ENCODE results near the gene SNAI3.
A peak's percentile ranks its signal among the peaks of the same experiment; 100 is the strongest.

Gene SNAI3

DNA sequence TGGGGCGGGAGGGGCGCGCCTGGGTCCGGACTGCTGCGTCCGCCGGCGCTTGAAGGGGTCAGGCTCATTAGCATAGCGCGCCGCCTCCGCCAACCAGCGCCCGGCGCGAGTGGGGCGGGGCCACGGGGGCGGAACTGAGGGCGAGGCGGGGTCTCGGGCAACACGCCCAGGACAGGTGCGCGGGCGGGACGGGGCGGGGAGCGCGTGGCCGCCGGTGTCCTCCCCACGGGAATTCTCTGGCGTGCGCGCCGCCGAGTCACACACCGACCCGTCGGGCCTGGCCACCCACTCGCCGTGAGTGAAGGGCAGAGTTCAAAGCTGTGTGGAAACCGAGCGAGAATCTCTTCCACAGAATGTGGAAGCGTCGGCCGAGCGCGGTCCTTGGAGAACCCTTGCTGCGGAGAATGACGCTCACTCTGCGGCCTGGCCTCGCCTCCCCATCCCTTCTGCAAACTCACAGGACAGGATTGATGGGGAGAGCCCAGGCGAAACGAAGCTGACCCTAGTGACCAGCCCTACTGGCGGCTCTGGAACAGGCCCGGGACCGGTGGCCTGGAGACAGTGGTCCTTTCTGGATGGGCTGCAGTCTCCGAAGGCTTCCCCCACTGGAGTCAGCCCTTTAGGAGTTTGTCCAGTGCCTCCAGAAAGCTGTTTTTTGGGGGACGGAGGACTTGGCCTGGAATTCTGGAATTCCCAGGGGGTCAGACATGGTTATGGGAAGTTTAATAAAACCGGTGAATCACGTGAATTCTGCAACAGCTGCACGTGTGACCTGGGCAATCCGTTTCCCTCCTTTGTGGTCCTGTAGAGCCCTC, at the start of gene SNAI3:
SNAI3 (minus strand) TSS at position 69 of the 815 bp plus-strand sequence. CDS start 101 bp downstream, outside the sequence.
- H3K4me1 ChIP-seq (ENCODE audit: control insufficient read depth, insufficient read depth, low read length): peaks cover 24% of the 10 kb centered on the region
- H3K9ac ChIP-seq (ENCODE audit: low read depth, low read length): 0 out of 2 replicates have a peak within 1 kb of the TSS, but pooled peaks have one; percentile 30
- no peak within 1 kb of the TSS for H3K27ac ChIP-seq (ENCODE audit: low read depth, low read length)
- no peaks in the 10 kb centered on the region for H3K9me3 ChIP-seq (ENCODE audit: control insufficient read depth, insufficient read depth, low read length)
- H3K36me3 ChIP-seq (ENCODE audit: control insufficient read depth, insufficient read depth, low read length): no peaks in the 10 kb centered on the region
- peaks cover 25% of the 10 kb centered on the region for H3K27me3 ChIP-seq (ENCODE audit: control insufficient read depth, insufficient read depth, low read length)
- H3K4me3 ChIP-seq (ENCODE audit: low read depth, low read length): peak within 1 kb of the TSS; percentile 87

DNA sequence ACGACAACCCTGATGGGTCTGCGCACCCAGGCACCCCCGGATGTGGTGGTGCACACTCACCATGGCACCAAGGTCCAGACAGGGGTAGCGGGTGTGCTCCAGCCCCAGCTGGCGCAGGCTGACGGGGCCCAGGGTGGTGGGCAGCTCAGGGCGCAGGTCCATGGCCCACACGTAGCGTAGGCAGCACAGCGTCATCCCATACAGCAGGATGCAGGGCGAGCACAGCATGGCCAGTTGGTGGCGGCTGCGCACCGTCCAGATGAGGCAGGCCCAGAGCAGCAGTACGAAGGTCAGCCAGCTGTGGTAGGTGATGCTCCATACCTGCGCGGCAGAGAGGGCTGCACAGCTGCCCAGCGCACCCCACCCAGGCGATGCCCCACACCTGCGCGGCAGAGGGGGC, 49.8 kb upstream of the SNAI3 start:
- Histone ChIP-seq H3K4me1 (ENCODE audit: control insufficient read depth, insufficient read depth, low read length) (no peaks in the 10 kb centered on the region), H3K9me3 (ENCODE audit: control insufficient read depth, insufficient read depth, low read length) (no peaks in the 10 kb centered on the region), H3K27me3 (ENCODE audit: control insufficient read depth, insufficient read depth, low read length) (no peaks in the 10 kb centered on the region), H3K4me3 (ENCODE audit: low read depth, low read length) (no peak overlapping the region), H3K27ac (ENCODE audit: low read depth, low read length) (no peak overlapping the region), H3K9ac (ENCODE audit: low read depth, low read length) (no peak overlapping the region), H3K36me3 (ENCODE audit: control insufficient read depth, insufficient read depth, low read length) (peaks cover 15% of the 10 kb centered on the region; the same call in 1 of the 2 replicates)

DNA sequence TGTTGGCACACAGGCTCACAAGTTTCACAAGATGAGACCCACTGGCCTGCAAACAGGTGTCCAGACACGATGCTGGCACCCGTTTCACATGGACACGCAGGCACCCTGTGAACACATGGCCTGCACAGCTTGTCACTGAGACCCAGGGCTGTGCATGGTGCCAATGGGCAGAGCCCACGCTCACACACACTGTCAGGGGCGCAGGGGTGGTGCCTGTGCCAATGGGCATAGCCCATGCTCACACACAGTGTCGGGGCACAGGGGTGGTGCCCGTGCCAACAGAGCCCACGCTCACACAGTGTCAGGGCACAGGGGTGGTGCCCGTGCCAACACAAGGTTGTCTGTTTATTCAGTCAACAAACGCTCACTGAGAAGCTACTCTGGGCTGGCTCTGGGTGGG, 49.3 kb upstream of the SNAI3 start:
- no peaks in the 10 kb centered on the region for H3K4me1 ChIP-seq (ENCODE audit: control insufficient read depth, insufficient read depth, low read length)
- H3K9me3 ChIP-seq (ENCODE audit: control insufficient read depth, insufficient read depth, low read length): no peaks in the 10 kb centered on the region
- no peak overlapping the region for H3K9ac ChIP-seq (ENCODE audit: low read depth, low read length)
- no peak overlapping the region for H3K27ac ChIP-seq (ENCODE audit: low read depth, low read length)
- H3K27me3 ChIP-seq (ENCODE audit: control insufficient read depth, insufficient read depth, low read length): no peaks in the 10 kb centered on the region
- H3K4me3 ChIP-seq (ENCODE audit: low read depth, low read length): no peak overlapping the region
- H3K36me3 ChIP-seq (ENCODE audit: control insufficient read depth, insufficient read depth, low read length): peaks cover 15% of the 10 kb centered on the region; the same call in 1 of the 2 replicates

DNA sequence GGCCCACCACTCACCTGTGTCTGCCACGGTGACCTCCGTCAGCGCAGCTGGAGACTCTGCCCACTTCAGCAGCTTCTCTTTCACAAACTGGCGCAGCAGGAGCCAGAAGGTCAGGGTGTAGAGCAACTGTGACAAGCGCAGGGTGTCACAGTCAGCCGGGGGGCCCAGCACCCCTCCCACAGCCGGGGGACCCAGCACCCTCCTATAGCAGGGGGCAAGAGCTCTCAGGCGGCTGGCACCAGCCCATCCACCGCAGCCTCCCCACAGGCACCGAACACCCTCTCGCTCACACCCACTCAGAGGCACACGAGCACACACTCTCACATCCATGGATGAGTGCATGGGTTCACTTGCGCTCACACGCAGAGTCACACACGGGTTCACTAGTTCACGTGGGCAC, 48.8 kb upstream of the SNAI3 start:
- Histone ChIP-seq H3K4me3 (ENCODE audit: low read depth, low read length) (no peak overlapping the region), H3K27ac (ENCODE audit: low read depth, low read length) (no peak overlapping the region), H3K9me3 (ENCODE audit: control insufficient read depth, insufficient read depth, low read length) (no peaks in the 10 kb centered on the region), H3K9ac (ENCODE audit: low read depth, low read length) (no peak overlapping the region), H3K36me3 (ENCODE audit: control insufficient read depth, insufficient read depth, low read length) (peaks cover 15% of the 10 kb centered on the region; the same call in 1 of the 2 replicates), H3K27me3 (ENCODE audit: control insufficient read depth, insufficient read depth, low read length) (no peaks in the 10 kb centered on the region), H3K4me1 (ENCODE audit: control insufficient read depth, insufficient read depth, low read length) (no peaks in the 10 kb centered on the region)

DNA sequence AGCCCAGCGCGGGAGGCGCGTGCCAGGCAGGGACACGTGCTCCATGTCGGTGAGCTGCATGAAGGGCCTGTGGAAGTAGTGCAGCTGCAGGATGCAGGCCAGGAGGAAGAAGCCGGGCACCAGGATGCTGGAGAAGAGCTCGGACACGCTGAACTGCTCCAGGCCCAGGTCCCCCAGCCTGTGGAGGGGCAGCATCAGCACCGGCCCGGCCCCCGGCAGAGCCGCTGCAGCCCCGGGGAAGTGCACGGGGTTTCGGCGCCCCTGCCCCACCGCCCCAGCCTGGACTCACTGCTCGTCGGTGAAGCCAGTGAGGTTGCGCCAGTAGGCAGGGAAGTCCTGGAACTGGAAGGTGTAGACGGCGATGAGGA, 48.0 kb upstream of the SNAI3 start:
- H3K9me3 ChIP-seq (ENCODE audit: control insufficient read depth, insufficient read depth, low read length): no peaks in the 10 kb centered on the region
- no peaks in the 10 kb centered on the region for H3K4me1 ChIP-seq (ENCODE audit: control insufficient read depth, insufficient read depth, low read length)
- H3K4me3 ChIP-seq (ENCODE audit: low read depth, low read length): no peak overlapping the region
- no peak overlapping the region for H3K9ac ChIP-seq (ENCODE audit: low read depth, low read length)
- no peaks in the 10 kb centered on the region for H3K27me3 ChIP-seq (ENCODE audit: control insufficient read depth, insufficient read depth, low read length)
- H3K27ac ChIP-seq (ENCODE audit: low read depth, low read length): no peak overlapping the region
- H3K36me3 ChIP-seq (ENCODE audit: control insufficient read depth, insufficient read depth, low read length): peaks cover 15% of the 10 kb centered on the region; the same call in 1 of the 2 replicates

DNA sequence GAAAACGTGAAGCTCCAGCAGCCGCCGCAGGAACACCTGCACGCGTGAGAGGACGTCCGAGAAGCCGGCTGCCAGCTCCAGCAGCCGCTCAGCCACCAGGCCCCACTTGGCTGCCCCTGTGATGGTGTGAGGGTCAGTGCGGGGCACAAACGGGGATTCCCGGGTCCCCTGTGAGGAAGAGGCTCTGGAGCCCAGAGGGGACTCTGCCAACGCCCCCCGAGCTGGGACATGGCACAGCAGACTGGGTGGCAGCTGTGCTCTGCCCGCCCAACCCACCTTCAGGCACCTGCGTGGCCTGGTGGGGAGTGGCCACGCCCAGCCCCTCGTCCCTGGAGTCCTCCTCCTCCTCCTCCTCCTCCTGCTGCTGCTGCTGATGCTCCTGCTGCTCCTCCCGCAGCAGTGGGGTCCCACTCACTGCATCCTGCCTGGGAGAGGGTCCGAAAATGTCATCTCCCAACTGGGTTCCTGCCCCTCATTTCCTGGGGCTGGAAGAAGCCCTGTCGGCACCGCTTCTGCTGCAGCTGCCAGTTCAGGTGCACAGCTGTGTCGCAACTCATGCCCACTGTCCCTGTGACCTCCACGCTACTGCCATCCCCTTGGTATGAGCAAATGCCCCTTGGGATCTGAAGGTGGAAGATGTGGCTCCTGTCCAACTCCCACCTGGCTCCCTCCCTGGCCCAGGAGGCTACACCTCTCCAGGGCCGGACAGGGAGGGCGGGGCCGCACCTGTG, 47.5 kb upstream of the SNAI3 start:
- H3K4me3 ChIP-seq (ENCODE audit: low read depth, low read length): no peak overlapping the region
- H3K36me3 ChIP-seq (ENCODE audit: control insufficient read depth, insufficient read depth, low read length): peaks cover 15% of the 10 kb centered on the region; the same call in 1 of the 2 replicates
- H3K9ac ChIP-seq (ENCODE audit: low read depth, low read length): no peak overlapping the region
- no peaks in the 10 kb centered on the region for H3K27me3 ChIP-seq (ENCODE audit: control insufficient read depth, insufficient read depth, low read length)
- H3K4me1 ChIP-seq (ENCODE audit: control insufficient read depth, insufficient read depth, low read length): no peaks in the 10 kb centered on the region
- no peaks in the 10 kb centered on the region for H3K9me3 ChIP-seq (ENCODE audit: control insufficient read depth, insufficient read depth, low read length)
- H3K27ac ChIP-seq (ENCODE audit: low read depth, low read length): no peak overlapping the region

DNA sequence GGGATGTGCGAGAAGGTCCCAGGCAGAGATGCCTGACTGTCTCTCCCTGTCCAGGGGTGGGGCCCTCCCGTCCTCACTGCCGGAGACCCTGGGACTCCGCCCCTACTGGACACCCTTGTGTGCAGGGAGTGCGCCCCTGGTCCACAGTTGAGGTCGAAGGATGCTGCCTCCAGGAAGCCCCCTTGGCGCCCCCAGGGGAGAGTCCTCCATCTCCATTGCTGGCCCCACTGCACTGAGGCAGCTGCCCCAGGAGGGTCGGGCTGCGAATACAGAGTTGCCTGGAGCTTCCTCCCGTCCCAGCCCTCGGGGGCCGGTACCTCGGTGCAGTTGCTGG, 46.6 kb upstream of the SNAI3 start:
- Histone ChIP-seq H3K27ac (ENCODE audit: low read depth, low read length) (no peak overlapping the region), H3K4me1 (ENCODE audit: control insufficient read depth, insufficient read depth, low read length) (no peaks in the 10 kb centered on the region), H3K9me3 (ENCODE audit: control insufficient read depth, insufficient read depth, low read length) (no peaks in the 10 kb centered on the region), H3K36me3 (ENCODE audit: control insufficient read depth, insufficient read depth, low read length) (peaks cover 15% of the 10 kb centered on the region; the same call in 1 of the 2 replicates), H3K27me3 (ENCODE audit: control insufficient read depth, insufficient read depth, low read length) (no peaks in the 10 kb centered on the region), H3K9ac (ENCODE audit: low read depth, low read length) (no peak overlapping the region), H3K4me3 (ENCODE audit: low read depth, low read length) (no peak overlapping the region)

DNA sequence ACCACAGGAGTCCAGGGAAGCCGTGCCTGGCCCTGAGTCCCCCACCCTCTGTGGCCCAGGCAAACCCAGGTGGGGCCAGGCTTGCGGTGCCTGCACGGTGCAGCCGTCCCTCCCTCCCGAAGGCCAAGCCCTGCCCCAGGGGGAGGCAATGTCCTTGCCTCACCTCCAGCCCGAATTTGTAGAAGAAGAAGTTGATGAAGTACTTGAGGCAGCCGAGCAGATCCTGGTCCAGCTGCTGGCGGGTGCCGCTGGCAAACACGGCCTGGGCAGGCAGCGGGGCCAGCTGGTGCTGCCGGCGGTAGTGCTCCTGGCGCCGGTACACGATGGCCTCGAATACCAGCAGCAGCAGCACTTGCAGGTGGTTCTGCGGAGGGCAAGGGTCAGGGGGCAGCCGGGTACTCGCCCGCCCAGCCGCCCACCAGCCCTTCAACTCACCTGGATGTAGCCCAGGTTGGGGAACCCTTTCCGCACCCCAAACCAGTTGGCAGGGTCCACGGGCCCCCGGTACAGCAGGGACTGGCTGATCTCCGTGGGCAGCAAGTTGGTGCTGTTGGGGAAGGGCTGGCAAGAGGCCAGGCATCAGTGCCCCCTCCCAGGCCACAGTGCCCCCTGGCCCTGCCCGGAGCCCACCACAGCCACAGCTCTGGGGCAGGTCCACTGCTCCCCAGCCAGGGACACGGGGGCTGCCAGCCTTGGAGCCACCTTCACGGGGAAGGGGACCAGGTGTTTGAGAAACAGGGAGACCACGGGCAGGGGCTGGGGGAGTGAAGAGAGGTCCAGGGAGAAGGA, 46.1 kb upstream of the SNAI3 start:
- H3K9me3 ChIP-seq (ENCODE audit: control insufficient read depth, insufficient read depth, low read length): no peaks in the 10 kb centered on the region
- H3K4me3 ChIP-seq (ENCODE audit: low read depth, low read length): no peak overlapping the region
- H3K27ac ChIP-seq (ENCODE audit: low read depth, low read length): no peak overlapping the region
- no peak overlapping the region for H3K9ac ChIP-seq (ENCODE audit: low read depth, low read length)
- no peaks in the 10 kb centered on the region for H3K4me1 ChIP-seq (ENCODE audit: control insufficient read depth, insufficient read depth, low read length)
- no peaks in the 10 kb centered on the region for H3K27me3 ChIP-seq (ENCODE audit: control insufficient read depth, insufficient read depth, low read length)
- peaks cover 20% of the 10 kb centered on the region; the same call in 1 of the 2 replicates for H3K36me3 ChIP-seq (ENCODE audit: control insufficient read depth, insufficient read depth, low read length)

DNA sequence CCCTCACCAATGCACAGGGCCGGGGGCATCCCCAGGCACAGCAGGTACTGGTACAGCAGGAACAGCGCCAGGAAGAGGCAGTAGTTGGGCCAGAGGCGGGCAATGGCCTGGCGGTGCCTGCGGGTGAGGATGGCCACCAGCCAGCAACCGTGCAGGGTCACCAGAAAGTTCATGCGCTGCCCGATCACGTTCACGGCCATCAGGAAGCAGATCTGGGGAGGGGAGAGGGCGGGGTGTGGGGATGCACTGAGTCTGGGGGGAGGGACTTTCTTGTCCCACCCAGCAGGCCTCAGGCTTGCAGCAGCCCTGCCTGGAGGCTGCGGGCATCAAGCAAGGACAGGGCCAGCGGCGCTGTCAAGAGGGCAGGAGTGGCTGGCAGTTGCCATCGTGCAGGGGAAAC, 45.4 kb upstream of the SNAI3 start:
- H3K27ac ChIP-seq (ENCODE audit: low read depth, low read length): no peak overlapping the region

DNA sequence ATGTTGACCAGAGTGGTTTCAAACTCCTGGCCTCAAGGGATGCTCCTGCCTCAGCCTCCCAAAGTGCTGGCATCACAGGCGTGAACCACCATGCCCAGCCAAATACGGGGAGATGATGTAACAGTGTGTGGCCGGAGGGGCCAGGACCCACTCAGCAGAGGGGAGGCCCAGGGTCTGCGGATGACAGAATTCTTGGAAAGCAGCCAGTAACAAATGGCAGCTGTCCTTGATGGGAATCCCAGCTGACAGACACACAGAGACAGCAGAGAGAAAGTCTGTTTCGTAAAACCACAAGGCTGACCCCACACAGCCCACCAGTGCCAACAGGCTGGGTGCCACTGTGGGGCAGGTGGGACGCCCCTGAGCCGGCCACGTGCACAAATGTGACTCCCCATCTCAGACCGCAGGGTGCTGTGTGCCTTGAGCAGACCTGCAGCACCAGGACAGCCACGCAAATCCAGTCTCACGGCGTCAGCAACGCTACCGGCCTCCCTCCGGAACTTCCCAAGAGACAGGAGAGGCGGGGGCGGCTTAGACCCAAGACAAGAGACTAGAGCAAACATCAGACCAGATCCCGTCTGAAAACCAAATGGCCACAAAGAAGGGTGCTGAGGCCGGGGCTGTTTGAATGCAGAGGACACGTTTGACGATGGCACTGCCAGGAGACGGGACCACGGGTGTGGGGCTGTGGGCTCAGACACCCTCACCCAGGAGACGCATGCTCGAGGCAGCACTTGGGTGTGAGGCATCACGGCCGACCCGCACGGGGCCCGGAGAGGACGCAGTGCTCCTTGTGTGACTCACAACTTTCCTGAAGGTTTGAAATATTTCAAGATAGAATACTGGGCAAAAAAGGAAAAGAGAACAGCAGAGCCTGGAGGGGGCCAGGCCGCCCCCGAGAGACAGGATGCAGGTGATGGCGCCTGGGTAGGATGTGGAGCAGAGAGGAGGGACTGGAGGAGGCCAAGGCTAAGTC, 44.6 kb upstream of the SNAI3 start:
- Histone ChIP-seq H3K36me3 (ENCODE audit: control insufficient read depth, insufficient read depth, low read length) (peaks cover 23% of the 10 kb centered on the region), H3K9me3 (ENCODE audit: control insufficient read depth, insufficient read depth, low read length) (no peaks in the 10 kb centered on the region), H3K4me3 (ENCODE audit: low read depth, low read length) (no peak overlapping the region), H3K4me1 (ENCODE audit: control insufficient read depth, insufficient read depth, low read length) (no peaks in the 10 kb centered on the region), H3K27ac (ENCODE audit: low read depth, low read length) (no peak overlapping the region), H3K27me3 (ENCODE audit: control insufficient read depth, insufficient read depth, low read length) (no peaks in the 10 kb centered on the region), H3K9ac (ENCODE audit: low read depth, low read length) (no peak overlapping the region)

More for the DNA sequence above, 45.4 kb upstream of the SNAI3 start:
- Histone ChIP-seq H3K36me3 (ENCODE audit: control insufficient read depth, insufficient read depth, low read length) (peaks cover 22% of the 10 kb centered on the region), H3K27me3 (ENCODE audit: control insufficient read depth, insufficient read depth, low read length) (no peaks in the 10 kb centered on the region), H3K9ac (ENCODE audit: low read depth, low read length) (no peak overlapping the region), H3K4me1 (ENCODE audit: control insufficient read depth, insufficient read depth, low read length) (no peaks in the 10 kb centered on the region), H3K9me3 (ENCODE audit: control insufficient read depth, insufficient read depth, low read length) (no peaks in the 10 kb centered on the region), H3K4me3 (ENCODE audit: low read depth, low read length) (no peak overlapping the region)

All from HUES48 (cell line).